Right atrium auricular region (tissue), 2 donors: Measurements from ENCODE around the gene GMDS. TPM values are rescaled to one million over a fixed set of nuclear protein-coding genes. Genes with fewer than 3 reads are reported as not detected.

ENCODE experiments used
- DNase-seq: peaks from one replicate; pipeline ENCODE4 v3.0.0-alpha.2; 2019; ENCODE audit warnings: low spot score
- H3K27ac ChIP-seq, 2 donors: fragments of 200-600 bp; sonication (generic); 1 replicate in 1 of 2; 2 replicates in 1 of 2; pipeline ENCODE4 v1.5.1; 2016 to 2019
- H3K27me3 ChIP-seq, 2 donors: fragments of 200-600 bp; sonication (generic); one replicate each; pipeline versions ENCODE4 v1.5.1 to v1.6.0; 2017 to 2019
- H3K36me3 ChIP-seq: fragments of 200-600 bp; sonication (generic); one replicate; pipeline ENCODE4 v1.5.1; 2016
- H3K4me1 ChIP-seq, 2 donors: fragments of 200-600 bp; sonication (generic); one replicate each; pipeline versions ENCODE4 v1.5.1 to v1.6.0; 2017 to 2019
- H3K4me3 ChIP-seq, 2 donors: fragments of 200-600 bp; sonication (generic); 1 replicate in 1 of 2; 2 replicates in 1 of 2; pipeline ENCODE4 v1.5.1; 2017 to 2019; ENCODE audit warnings: mild to moderate bottlenecking in 1 of 2, moderate library complexity in 1 of 2
- H3K9me3 ChIP-seq, 2 donors: fragments of 200-600 bp; sonication (generic); one replicate each; pipeline ENCODE4 v1.5.1; 2019
- CTCF ChIP-seq, 2 donors: fragments of 200-600 bp; sonication (generic); IDR thresholded peaks; one replicate each; pipeline ENCODE4 v1.5.1; 2019; ENCODE audit warnings: antibody characterized with exemption in 2 of 2
- total RNA-seq, 2 donors: library from RNA; depleted of rRNA; stranded (reverse); fragments of >200 nt; gene quantifications; one replicate each; pipeline ENCODE4 v1.1.0, GENCODE V29; 2016

GMDS gene
- total RNA-seq, 2 donors from 2014 or later: 11.1 to 11.8 TPM

GRCh38 chr6:2120912-2121311 is 124.5 kb downstream of the GMDS start:
- Histone ChIP-seq H3K4me1 (no peaks in the 10 kb centered on the region), H3K36me3 (no peaks in the 10 kb centered on the region), H3K4me3 (no peak overlapping the region), H3K9me3 (no peaks in the 10 kb centered on the region), H3K27ac (no peak overlapping the region), H3K27me3 (no peaks in the 10 kb centered on the region)
- no peak for TF ChIP-seq CTCF (IDR thresholded peaks at IDR 0.05)
- DNase-seq: no peak

GRCh38 chr6:2119275-2119674 is 126.1 kb downstream of the GMDS start:
- TF ChIP-seq CTCF (IDR thresholded peaks at IDR 0.05): no peak
- Histone ChIP-seq H3K36me3 (no peaks in the 10 kb centered on the region), H3K4me1 (no peaks in the 10 kb centered on the region), H3K9me3 (no peaks in the 10 kb centered on the region), H3K27ac (no peak overlapping the region), H3K27me3 (no peaks in the 10 kb centered on the region), H3K4me3 (no peak overlapping the region)
- DNase-seq: no peak

GRCh38 chr6:2118136-2118535 is 127.3 kb downstream of the GMDS start:
- DNase-seq: no peak
- Histone ChIP-seq H3K27me3 (no peaks in the 10 kb centered on the region), H3K9me3 (no peaks in the 10 kb centered on the region), H3K4me3 (no peak overlapping the region), H3K4me1 (no peaks in the 10 kb centered on the region), H3K27ac (no peak overlapping the region), H3K36me3 (no peaks in the 10 kb centered on the region)
- no peak for TF ChIP-seq CTCF (IDR thresholded peaks at IDR 0.05)

- no peak overlapping the region for H3K4me3 ChIP-seq
- no peak for TF ChIP-seq CTCF (IDR thresholded peaks at IDR 0.05)
- H3K27me3 ChIP-seq: no peaks in the 10 kb centered on the region
- no peaks in the 10 kb centered on the region for H3K9me3 ChIP-seq
- no peaks in the 10 kb centered on the region for H3K36me3 ChIP-seq
- no peak for DNase-seq
- H3K4me1 ChIP-seq: no peaks in the 10 kb centered on the region
- H3K27ac ChIP-seq: no peak overlapping the region
These were observed 128.0 kb downstream of the GMDS start for GRCh38 chr6:2117447-2117846.

- H3K36me3 ChIP-seq: no peaks in the 10 kb centered on the region
- no peaks in the 10 kb centered on the region for H3K9me3 ChIP-seq
- H3K4me3 ChIP-seq: no peak overlapping the region
- no peak for TF ChIP-seq CTCF (IDR thresholded peaks at IDR 0.05)
- no peak for DNase-seq
- no peaks in the 10 kb centered on the region for H3K4me1 ChIP-seq
- no peak overlapping the region for H3K27ac ChIP-seq
- no peaks in the 10 kb centered on the region for H3K27me3 ChIP-seq
These were observed 128.9 kb downstream of the GMDS start for GRCh38 chr6:2116496-2116895.

GRCh38 chr6:2114100-2114499 is 131.3 kb downstream of the GMDS start:
- H3K27ac ChIP-seq: no peak overlapping the region

More at GRCh38 chr6:2114100-2114499, 131.3 kb downstream of the GMDS start:
- Histone ChIP-seq H3K4me3 (no peak overlapping the region), H3K4me1 (peaks cover 0 to 6% of the 10 kb centered on the region in 2 donors), H3K9me3 (no peaks in the 10 kb centered on the region), H3K27me3 (no peaks in the 10 kb centered on the region), H3K36me3 (no peaks in the 10 kb centered on the region)
- no peak for DNase-seq
- TF ChIP-seq CTCF (IDR thresholded peaks at IDR 0.05): no peak
